ENCODE results near the gene GSTK1. TPM values are rescaled to one million over a fixed set of nuclear protein-coding genes. Genes with fewer than 3 reads are reported as not detected.
"Not testable (repeated sequence)": the region's sequence is repeated elsewhere in the genome, so short reads cannot be mapped to it uniquely, and the experiment has no call there.

GSTK1 gene
- total RNA-seq, 1 donor, result 91.9 TPM

DNA sequence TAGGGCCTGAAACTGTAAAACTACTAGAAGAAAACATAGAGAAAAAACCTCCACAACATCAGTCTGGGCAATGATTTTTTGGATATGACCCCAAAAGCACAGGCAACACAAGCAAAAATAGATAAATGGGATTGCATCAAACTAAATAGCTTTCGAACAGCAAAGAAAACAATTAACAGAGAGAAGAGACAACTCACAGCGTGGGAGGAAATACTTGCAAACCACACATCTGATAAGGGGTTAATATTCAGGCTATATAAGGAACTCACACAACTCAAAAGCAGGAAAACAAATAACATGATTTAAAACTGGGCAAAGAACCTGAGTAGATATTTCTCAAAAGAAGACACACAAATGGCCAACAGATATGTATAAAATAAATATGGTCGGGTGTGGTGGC is 7.7 kb upstream of the GSTK1 start:
- H3K4me3 ChIP-seq (ENCODE audit: low read depth, low read length), result no peak overlapping the region
- DNase-seq (ENCODE audit: low read depth), result no peak
- TF ChIP-seq, protein P1, sequence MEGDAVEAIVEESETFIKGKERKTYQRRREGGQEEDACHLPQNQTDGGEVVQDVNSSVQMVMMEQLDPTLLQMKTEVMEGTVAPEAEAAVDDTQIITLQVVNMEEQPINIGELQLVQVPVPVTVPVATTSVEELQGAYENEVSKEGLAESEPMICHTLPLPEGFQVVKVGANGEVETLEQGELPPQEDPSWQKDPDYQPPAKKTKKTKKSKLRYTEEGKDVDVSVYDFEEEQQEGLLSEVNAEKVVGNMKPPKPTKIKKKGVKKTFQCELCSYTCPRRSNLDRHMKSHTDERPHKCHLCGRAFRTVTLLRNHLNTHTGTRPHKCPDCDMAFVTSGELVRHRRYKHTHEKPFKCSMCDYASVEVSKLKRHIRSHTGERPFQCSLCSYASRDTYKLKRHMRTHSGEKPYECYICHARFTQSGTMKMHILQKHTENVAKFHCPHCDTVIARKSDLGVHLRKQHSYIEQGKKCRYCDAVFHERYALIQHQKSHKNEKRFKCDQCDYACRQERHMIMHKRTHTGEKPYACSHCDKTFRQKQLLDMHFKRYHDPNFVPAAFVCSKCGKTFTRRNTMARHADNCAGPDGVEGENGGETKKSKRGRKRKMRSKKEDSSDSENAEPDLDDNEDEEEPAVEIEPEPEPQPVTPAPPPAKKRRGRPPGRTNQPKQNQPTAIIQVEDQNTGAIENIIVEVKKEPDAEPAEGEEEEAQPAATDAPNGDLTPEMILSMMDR (IDR thresholded peaks at IDR 0.05; ENCODE audit: insufficient read depth, low read length), result no peak

DNA sequence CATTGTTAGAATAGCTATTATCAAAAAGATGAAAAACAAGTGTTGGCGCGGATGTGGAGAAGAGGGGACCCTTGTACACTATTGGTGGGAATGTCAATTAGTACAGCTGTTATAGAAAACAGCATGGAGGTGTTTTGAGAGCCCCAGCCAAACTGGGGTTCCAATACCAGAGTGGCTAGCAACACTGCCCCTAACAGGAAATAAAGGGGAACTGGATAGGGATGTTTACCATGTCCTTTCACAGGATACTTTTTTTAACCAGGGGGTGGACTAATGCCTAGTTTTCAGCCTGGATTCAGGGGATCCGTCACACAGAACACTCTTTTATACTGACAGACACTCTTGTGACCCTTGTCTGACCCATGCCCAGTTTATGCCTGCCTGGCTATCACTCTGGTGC is 6.9 kb upstream of the GSTK1 start:
- TF ChIP-seq, protein P1 (IDR thresholded peaks at IDR 0.05; ENCODE audit: insufficient read depth, low read length), result peak; percentile 2
- no peak overlapping the region for H3K4me3 ChIP-seq (ENCODE audit: low read depth, low read length)
- no peak for DNase-seq (ENCODE audit: low read depth)

DNA sequence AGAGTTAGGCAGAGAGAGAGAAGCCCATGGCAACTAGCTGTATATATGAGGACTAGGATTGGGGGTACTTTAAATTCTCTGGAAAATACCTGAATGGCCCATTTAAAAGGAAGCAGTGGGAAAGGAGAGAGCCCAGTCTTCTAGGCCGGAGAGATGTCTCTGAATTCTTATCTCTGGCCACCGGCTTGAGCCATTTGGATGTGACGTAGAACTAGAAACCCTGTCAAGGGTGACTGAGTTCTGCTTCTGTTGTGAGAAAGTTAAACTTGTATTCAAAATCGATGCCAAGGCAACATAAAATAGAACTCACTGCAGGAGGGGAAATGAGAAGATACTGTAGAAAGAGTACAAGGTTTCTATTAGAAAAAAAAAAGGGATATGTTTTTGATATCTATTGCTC is 6.3 kb upstream of the GSTK1 start:
- TF ChIP-seq, protein P1 (IDR thresholded peaks at IDR 0.05; ENCODE audit: insufficient read depth, low read length), result no peak
- H3K4me3 ChIP-seq (ENCODE audit: low read depth, low read length), result no peak overlapping the region
- DNase-seq (ENCODE audit: low read depth), result no peak

DNA sequence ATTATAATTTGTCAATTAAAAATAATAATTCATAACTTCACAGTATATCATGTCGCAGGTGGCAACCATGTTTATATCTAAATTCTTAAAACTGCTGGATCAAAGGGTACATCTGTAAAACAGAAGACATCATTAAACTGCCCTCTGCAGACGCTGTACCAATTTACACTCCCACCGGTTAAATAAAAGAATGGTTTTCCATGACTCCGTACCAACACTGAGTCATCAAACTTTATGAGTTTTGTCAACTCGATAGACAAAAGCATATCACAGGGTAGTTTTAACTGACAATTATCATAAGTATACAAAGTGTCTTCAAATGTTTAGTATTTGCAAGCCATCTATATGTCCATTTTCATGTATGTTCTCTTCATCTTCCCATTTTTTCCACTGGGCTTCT is 5.7 kb upstream of the GSTK1 start:
- no peak overlapping the region for H3K4me3 ChIP-seq (ENCODE audit: low read depth, low read length)
- TF ChIP-seq, protein P1 (IDR thresholded peaks at IDR 0.05; ENCODE audit: insufficient read depth, low read length), result no peak
- no peak for DNase-seq (ENCODE audit: low read depth)

DNA sequence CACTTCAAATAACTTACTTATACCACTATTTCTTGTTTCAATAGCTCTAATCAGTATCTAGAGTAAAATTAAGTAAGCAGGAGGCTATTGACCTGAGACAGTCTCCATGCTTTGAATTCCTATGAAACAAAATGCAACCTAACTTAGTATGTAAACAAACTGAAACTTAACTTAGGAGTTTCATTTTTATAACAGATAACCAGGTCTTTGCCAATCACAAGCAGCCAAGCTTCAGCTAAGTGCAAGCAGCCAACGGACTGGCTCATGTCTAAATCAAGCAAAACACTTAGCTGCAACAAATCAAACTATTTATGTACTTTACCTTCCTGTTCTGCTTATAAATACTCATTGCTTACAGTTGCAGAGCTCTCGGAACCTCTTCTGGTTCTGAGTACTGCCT is 4.4 kb upstream of the GSTK1 start:
- peak; percentile 15 for DNase-seq (ENCODE audit: low read depth)
- TF ChIP-seq, protein P1 (IDR thresholded peaks at IDR 0.05; ENCODE audit: insufficient read depth, low read length), result no peak
- no peak overlapping the region for H3K4me3 ChIP-seq (ENCODE audit: low read depth, low read length)

DNA sequence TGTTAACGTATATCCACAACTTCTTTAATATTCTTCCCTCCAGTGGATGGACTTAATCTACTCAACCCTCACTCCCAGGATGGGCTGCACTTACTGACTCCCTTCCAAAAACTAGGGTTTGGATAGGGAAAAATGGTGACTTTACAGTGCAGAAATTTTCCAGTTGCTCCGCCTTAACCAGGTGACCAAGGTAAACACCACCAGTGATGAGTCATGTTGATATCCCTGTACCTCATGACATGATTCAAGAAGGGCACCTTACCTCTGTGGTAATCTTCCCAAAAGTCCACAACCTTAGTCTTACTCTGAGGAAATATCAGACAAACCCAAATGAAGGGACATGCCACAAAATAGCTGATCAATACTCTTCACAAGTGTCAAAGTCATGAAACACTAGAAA is 3.5 kb upstream of the GSTK1 start:
- TF ChIP-seq, protein P1 (IDR thresholded peaks at IDR 0.05; ENCODE audit: insufficient read depth, low read length), result no peak
- DNase-seq (ENCODE audit: low read depth), result no peak
- H3K4me3 ChIP-seq (ENCODE audit: low read depth, low read length), result no peak overlapping the region

DNA sequence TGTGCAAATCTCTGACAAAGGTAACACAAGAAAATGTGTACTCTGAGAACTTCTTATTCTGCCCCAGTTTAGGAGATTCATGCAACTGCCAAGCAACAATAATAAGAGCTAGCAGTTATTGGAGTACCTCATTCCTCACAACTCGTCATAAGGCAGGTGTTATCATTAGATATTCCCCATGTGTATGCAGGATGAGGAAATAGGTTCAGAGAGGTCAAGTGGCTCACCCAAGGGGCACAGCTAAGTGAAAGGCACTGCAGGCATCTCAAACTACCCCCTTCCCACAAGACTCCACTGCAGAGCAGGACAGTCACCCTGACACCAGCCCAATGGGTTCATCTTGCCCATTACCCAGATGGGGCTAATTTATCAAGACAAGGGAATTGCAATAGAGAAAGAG is 1.3 kb upstream of the GSTK1 start:
- no peak overlapping the region for H3K4me3 ChIP-seq (ENCODE audit: low read depth, low read length)
- TF ChIP-seq, protein P1 (IDR thresholded peaks at IDR 0.05; ENCODE audit: insufficient read depth, low read length), result no peak
- no peak for DNase-seq (ENCODE audit: low read depth)

DNA sequence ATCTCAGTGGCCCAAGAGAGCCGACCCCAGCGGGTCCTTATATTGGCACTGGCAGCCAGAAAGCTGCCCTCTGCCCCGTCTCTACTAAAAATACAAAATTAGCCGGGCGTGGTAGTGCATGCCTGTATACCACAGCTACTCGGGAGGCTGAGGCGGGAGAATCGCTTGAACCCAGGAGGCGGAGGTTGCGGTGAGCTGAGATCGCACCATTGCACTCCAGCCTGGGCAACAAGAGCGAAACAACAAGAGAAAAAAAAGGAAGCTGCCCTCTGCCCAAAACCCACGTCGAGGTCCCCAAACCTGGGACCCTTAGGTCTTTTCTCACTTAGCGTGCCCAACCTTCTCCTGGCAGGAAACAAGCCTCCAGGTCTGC is 941 bp downstream of the GSTK1 start:
- peak overlapping the region; percentile 77 for H3K4me3 ChIP-seq (ENCODE audit: low read depth, low read length)
- not testable (repeated sequence) for DNase-seq (ENCODE audit: low read depth)

All from fibroblast of the aortic adventitia (primary cell).